Activated T-cell treated with anti-CD3 and anti-CD28 coated beads, Interleukin-2, amount 50 U/mL, for 48 hours (primary cell): ENCODE measurements around the gene NFAT5.
"Not testable (repeated sequence)": the region's sequence is repeated elsewhere in the genome, so short reads cannot be mapped to it uniquely, and the experiment has no call there.

Experiments used
- DNase-seq, 2 experiments: peaks; one replicate each; pipeline ENCODE4 v3.0.0-alpha.2; 2020

Gene NFAT5

GRCh38 chr16:69555867-69556266 lies 9.9 kb upstream of the NFAT5 start:
- DNase-seq: no peak

- no peak for DNase-seq
Measured at GRCh38 chr16:69559164-69559563, 6.6 kb upstream of the NFAT5 start.

GRCh38 chr16:69561367-69561766 lies 4.4 kb upstream of the NFAT5 start:
- DNase-seq: not testable (repeated sequence)

GRCh38 chr16:69561901-69562300 lies 3.9 kb upstream of the NFAT5 start:
- DNase-seq: no peak

GRCh38 chr16:69562813-69563212 lies 3.0 kb upstream of the NFAT5 start:
- no peak for DNase-seq

- DNase-seq: peak; percentile 69 to 75
Measured at GRCh38 chr16:69563605-69564580, 1.9 kb upstream of the NFAT5 start.

- no peak for DNase-seq
Measured at GRCh38 chr16:69564845-69565670, 708 bp upstream of the NFAT5 start.

GRCh38 chr16:69566240-69566980 lies 644 bp downstream of the NFAT5 start:
- peak in 1 of 2 experiments; percentile 64 for DNase-seq

GRCh38 chr16:69566981-69567680 lies 1.4 kb downstream of the NFAT5 start:
- DNase-seq: peak; percentile 51 to 54

GRCh38 chr16:69568676-69569075 lies 2.9 kb downstream of the NFAT5 start:
- DNase-seq: no peak

- not testable (repeated sequence) for DNase-seq
Measured at GRCh38 chr16:69578771-69579170, 13.0 kb downstream of the NFAT5 start.

GRCh38 chr16:69579783-69580481 lies 14.2 kb downstream of the NFAT5 start:
- DNase-seq: no peak

GRCh38 chr16:69581297-69581696 lies 15.5 kb downstream of the NFAT5 start:
- DNase-seq: no peak

- not testable (repeated sequence) for DNase-seq
Measured at GRCh38 chr16:69584493-69584892, 18.7 kb downstream of the NFAT5 start.

- DNase-seq: no peak
Measured at GRCh38 chr16:69589434-69590269, 23.9 kb downstream of the NFAT5 start.

- DNase-seq: no peak
Measured at GRCh38 chr16:69590590-69590989, 24.8 kb downstream of the NFAT5 start.

- DNase-seq: no peak
Measured at GRCh38 chr16:69593751-69594255, 28.0 kb downstream of the NFAT5 start.

GRCh38 chr16:69595127-69596036 lies 29.6 kb downstream of the NFAT5 start:
- no peak for DNase-seq

GRCh38 chr16:69596801-69597200 lies 31.0 kb downstream of the NFAT5 start:
- DNase-seq: no peak
